HepG2 (cell line): Measurements from ENCODE around the gene FKBP10. TPM values are rescaled to one million over a fixed set of nuclear protein-coding genes. Genes with fewer than 3 reads are reported as not detected.

Experiments used
- AGO1 ChIP-seq: fragments of 200-400 bp; formaldehyde crosslinking; IDR thresholded peaks from 2 replicates; pipeline ENCODE4 v1.6.1; 2017; ENCODE audit warnings: mild to moderate bottlenecking, low read depth, low read length, moderate library complexity; ENCODE audit not compliant: poor library complexity, severe bottlenecking
- DNMT1 ChIP-seq: sonication (generic); formaldehyde crosslinking; IDR thresholded peaks from 2 replicates; pipeline ENCODE4 v1.5.1; 2020; ENCODE audit warnings: mild to moderate bottlenecking, missing genetic modification reagents
- MLLT10 ChIP-seq: sonication (generic); formaldehyde crosslinking; IDR thresholded peaks from 2 replicates; pipeline ENCODE4 v1.4.0; 2020; ENCODE audit warnings: missing genetic modification reagents
- NFIB ChIP-seq: sonication (generic); formaldehyde crosslinking; IDR thresholded peaks from 2 replicates; pipeline ENCODE4 v1.9.0; 2021; ENCODE audit warnings: missing genetic modification reagents, mild to moderate bottlenecking, borderline replicate concordance
- NR2F2 ChIP-seq: IDR thresholded peaks from 2 replicates; pipeline ENCODE4 v1.6.1; 2012; ENCODE audit warnings: low read depth, inconsistent platforms, borderline replicate concordance
- NRL ChIP-seq: sonication (generic); formaldehyde crosslinking; IDR thresholded peaks from 2 replicates; pipeline ENCODE4 v1.5.0; 2020; ENCODE audit warnings: missing genetic modification reagents, mild to moderate bottlenecking, moderate library complexity, borderline replicate concordance
- RFX3 ChIP-seq: IDR thresholded peaks from 2 replicates; pipeline ENCODE4 v1.6.1; 2016; ENCODE audit warnings: missing biosample characterization, missing genetic modification reagents
- STAG1 ChIP-seq: sonication (generic); formaldehyde crosslinking; IDR thresholded peaks from 2 replicates; pipeline ENCODE4 v1.4.0; 2020; ENCODE audit warnings: missing genetic modification reagents
- YY1 ChIP-seq: IDR thresholded peaks from 2 replicates; pipeline ENCODE4 v1.6.1; 2011; ENCODE audit warnings: low read length, low read depth, moderate library complexity, mild to moderate bottlenecking; ENCODE audit not compliant: insufficient read depth, insufficient replicate concordance
- ZBTB20 ChIP-seq: sonication (generic); formaldehyde crosslinking; IDR thresholded peaks from 2 replicates; pipeline ENCODE4 v1.8.1; 2023; ENCODE audit warnings: missing genetic modification reagents, low read depth, mild to moderate bottlenecking, borderline replicate concordance
- ZKSCAN1 ChIP-seq: fragments of 150-350 bp; IDR thresholded peaks from 2 replicates; pipeline ENCODE4 v1.6.1; 2014; ENCODE audit warnings: low read length
- ZKSCAN5 ChIP-seq: sonication (generic); formaldehyde crosslinking; IDR thresholded peaks from 2 replicates; pipeline ENCODE4 v1.5.1; 2020; ENCODE audit warnings: mild to moderate bottlenecking, missing genetic modification reagents
- ZNF17 ChIP-seq: sonication (generic); formaldehyde crosslinking; IDR thresholded peaks from 2 replicates; pipeline ENCODE4 v1.5.0; 2020; ENCODE audit warnings: mild to moderate bottlenecking, missing genetic modification reagents
- ZNF256 ChIP-seq: sonication (generic); formaldehyde crosslinking; conservative IDR thresholded peaks from 2 replicates; pipeline ENCODE4 v1.4.0; 2020; ENCODE audit warnings: missing genetic modification reagents
- ZNF614 ChIP-seq: IDR thresholded peaks from 2 replicates; pipeline ENCODE4 v1.6.1; 2018; ENCODE audit warnings: missing biosample characterization, missing genetic modification reagents, inconsistent platforms, borderline replicate concordance
- ZNF747 ChIP-seq: sonication (generic); formaldehyde crosslinking; IDR thresholded peaks from 2 replicates; pipeline ENCODE4 v1.8.1; 2023; ENCODE audit warnings: missing genetic modification reagents, mild to moderate bottlenecking, borderline replicate concordance
- ZNF777 ChIP-seq: sonication (generic); formaldehyde crosslinking; IDR thresholded peaks from 2 replicates; pipeline ENCODE4 v1.4.0; 2020; ENCODE audit warnings: missing genetic modification reagents
- polyA plus RNA-seq, 8 experiments: library from polyadenylated mRNA; depleted of rRNA in 3 of 8; stranded (reverse) in 7 of 8; unstranded in 1 of 8; fragments of >200 nt; fragmentation: Illumina TruSeq in 4 of 8; extraction: Trizol in 4 of 8; gene quantifications; 2 replicates each; pipeline versions ENCODE4 v1.2.1 to v1.2.3, GENCODE V29; 2011 to 2016; ENCODE audit warnings: low read depth in 4 of 8, missing spikeins in 1 of 8, mixed read lengths in 1 of 8; ENCODE audit not compliant: insufficient read depth in 1 of 8
- total RNA-seq, 5 experiments: library from RNA; depleted of rRNA; stranded (reverse); fragments of >200 nt; fragmentation: Illumina TruSeq; extraction: Trizol; gene quantifications; 2 replicates each; pipeline ENCODE4 v1.2.3, GENCODE V29; 2016; ENCODE audit warnings: low read depth in 1 of 5
- TF ChIP-seq, protein P1 (sequence below): sonication (generic); formaldehyde crosslinking; IDR thresholded peaks from 2 replicates; pipeline ENCODE4 v1.8.0; 2022; ENCODE audit warnings: mild to moderate bottlenecking, missing genetic modification reagents, borderline replicate concordance
- TF ChIP-seq, protein P2 (sequence below): sonication (generic); formaldehyde crosslinking; IDR thresholded peaks from 2 replicates; pipeline ENCODE4 v1.4.0; 2020; ENCODE audit warnings: missing genetic modification reagents
- TF ChIP-seq, protein P3 (sequence below): sonication (generic); formaldehyde crosslinking; IDR thresholded peaks from 2 replicates; pipeline ENCODE4 v1.4.0; 2020; ENCODE audit warnings: mild to moderate bottlenecking, missing genetic modification reagents, borderline replicate concordance

The FKBP10 gene
- total and polyA plus RNA-seq, 2 of the 13 experiments (the other 11 are each of a cell fraction or from before 2014, with no cell fraction given), result 149 to 573 TPM

DNA sequence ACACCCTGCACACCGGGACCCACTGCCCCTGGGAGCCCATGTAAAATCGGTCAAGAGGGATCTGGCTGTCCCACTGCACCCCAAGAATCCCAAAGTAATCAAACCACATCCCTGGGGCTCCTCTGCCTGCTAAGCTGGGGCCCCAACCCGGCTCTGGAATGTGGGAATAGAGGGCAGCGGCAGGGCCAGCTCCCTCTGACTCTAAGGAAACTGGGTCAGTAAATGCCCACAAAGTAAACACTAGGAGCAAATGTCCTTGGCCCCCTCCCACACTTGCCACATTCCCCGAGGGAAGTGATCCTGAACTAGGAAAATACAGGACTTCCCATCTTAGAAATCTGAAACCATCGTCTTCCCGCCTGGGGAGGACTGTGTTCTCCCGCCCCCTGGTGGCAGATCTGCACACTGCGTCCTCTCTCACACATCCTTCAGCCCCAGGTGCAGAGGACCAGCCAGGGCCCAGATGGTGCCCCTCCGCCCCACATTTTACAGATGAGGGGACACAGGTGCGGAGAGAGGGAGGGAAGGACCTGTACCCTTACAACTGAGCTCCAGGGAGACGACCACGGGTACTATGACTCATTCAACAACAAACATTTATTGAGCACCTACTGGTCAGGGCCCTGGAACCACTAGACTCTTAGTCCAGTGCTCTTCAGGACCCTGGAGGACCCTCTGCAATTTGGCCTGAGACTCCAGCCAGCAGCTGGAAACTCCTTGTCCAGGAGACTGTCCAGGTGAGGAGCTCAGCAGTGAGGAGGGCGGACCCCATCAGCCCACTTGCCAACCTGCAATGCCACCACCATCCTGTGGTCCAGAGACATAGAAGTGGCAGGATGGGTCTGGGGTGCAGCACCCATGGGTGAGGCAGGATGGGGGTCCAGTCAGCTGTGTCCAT lies 11.2 kb upstream of the FKBP10 start (continued):
- no peak for TF ChIP-seq ZBTB20 (CRISPR knock-in tag)
- TF ChIP-seq RFX3 (CRISPR knock-in tag), result no peak
- 0 out of 2 replicates have a peak, but pooled peaks have one; percentile 19 for TF ChIP-seq ZNF747 (CRISPR knock-in tag)
- TF ChIP-seq NR2F2, result peak; percentile 42; the same call in 1 of the 2 replicates
- TF ChIP-seq ZNF614 (CRISPR knock-in tag), result peak; percentile 63; the same call in 1 of the 2 replicates
- TF ChIP-seq YY1, result peak; percentile 53
- no peak for TF ChIP-seq ZNF17 (CRISPR knock-in tag)
- TF ChIP-seq, protein P1, sequence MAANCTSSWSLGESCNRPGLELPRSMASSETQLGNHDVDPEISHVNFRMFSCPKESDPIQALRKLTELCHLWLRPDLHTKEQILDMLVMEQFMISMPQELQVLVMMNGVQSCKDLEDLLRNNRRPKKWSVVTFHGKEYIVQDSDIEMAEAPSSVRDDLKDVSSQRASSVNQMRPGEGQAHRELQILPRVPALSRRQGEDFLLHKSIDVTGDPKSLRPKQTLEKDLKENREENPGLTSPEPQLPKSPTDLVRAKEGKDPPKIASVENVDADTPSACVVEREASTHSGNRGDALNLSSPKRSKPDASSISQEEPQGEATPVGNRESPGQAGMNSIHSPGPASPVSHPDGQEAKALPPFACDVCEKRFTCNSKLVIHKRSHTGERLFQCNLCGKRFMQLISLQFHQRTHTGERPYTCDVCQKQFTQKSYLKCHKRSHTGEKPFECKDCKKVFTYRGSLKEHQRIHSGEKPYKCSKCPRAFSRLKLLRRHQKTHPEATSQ, result 0 out of 2 replicates have a peak, but pooled peaks have one; percentile 20
- TF ChIP-seq, protein P2, sequence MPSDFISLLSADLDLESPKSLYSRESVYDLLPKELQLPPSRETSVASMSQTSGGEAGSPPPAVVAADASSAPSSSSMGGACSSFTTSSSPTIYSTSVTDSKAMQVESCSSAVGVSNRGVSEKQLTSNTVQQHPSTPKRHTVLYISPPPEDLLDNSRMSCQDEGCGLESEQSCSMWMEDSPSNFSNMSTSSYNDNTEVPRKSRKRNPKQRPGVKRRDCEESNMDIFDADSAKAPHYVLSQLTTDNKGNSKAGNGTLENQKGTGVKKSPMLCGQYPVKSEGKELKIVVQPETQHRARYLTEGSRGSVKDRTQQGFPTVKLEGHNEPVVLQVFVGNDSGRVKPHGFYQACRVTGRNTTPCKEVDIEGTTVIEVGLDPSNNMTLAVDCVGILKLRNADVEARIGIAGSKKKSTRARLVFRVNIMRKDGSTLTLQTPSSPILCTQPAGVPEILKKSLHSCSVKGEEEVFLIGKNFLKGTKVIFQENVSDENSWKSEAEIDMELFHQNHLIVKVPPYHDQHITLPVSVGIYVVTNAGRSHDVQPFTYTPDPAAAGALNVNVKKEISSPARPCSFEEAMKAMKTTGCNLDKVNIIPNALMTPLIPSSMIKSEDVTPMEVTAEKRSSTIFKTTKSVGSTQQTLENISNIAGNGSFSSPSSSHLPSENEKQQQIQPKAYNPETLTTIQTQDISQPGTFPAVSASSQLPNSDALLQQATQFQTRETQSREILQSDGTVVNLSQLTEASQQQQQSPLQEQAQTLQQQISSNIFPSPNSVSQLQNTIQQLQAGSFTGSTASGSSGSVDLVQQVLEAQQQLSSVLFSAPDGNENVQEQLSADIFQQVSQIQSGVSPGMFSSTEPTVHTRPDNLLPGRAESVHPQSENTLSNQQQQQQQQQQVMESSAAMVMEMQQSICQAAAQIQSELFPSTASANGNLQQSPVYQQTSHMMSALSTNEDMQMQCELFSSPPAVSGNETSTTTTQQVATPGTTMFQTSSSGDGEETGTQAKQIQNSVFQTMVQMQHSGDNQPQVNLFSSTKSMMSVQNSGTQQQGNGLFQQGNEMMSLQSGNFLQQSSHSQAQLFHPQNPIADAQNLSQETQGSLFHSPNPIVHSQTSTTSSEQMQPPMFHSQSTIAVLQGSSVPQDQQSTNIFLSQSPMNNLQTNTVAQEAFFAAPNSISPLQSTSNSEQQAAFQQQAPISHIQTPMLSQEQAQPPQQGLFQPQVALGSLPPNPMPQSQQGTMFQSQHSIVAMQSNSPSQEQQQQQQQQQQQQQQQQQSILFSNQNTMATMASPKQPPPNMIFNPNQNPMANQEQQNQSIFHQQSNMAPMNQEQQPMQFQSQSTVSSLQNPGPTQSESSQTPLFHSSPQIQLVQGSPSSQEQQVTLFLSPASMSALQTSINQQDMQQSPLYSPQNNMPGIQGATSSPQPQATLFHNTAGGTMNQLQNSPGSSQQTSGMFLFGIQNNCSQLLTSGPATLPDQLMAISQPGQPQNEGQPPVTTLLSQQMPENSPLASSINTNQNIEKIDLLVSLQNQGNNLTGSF, result no peak
- TF ChIP-seq MLLT10 (CRISPR knock-in tag), result no peak
- TF ChIP-seq ZKSCAN1, result 0 out of 2 replicates have a peak, but pooled peaks have one; percentile 41
- no peak; the same call in 1 of the 2 replicates for TF ChIP-seq ZNF777
- no peak for TF ChIP-seq ZNF256 (CRISPR knock-in tag)
- TF ChIP-seq ZKSCAN5 (CRISPR knock-in tag), result no peak
- TF ChIP-seq, protein P3, sequence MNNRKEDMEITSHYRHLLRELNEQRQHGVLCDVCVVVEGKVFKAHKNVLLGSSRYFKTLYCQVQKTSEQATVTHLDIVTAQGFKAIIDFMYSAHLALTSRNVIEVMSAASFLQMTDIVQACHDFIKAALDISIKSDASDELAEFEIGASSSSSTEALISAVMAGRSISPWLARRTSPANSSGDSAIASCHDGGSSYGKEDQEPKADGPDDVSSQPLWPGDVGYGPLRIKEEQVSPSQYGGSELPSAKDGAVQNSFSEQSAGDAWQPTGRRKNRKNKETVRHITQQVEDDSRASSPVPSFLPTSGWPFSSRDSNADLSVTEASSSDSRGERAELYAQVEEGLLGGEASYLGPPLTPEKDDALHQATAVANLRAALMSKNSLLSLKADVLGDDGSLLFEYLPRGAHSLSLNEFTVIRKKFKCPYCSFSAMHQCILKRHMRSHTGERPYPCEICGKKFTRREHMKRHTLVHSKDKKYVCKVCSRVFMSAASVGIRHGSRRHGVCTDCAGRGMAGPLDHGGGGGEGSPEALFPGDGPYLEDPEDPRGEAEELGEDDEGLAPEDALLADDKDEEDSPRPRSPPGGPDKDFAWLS (CRISPR knock-in tag), result peak; percentile 81; the same call in 1 of the 2 replicates
- no peak for TF ChIP-seq NFIB
- peak; percentile 78; the same call in 1 of the 2 replicates for TF ChIP-seq DNMT1 (CRISPR knock-in tag)
- TF ChIP-seq STAG1 (CRISPR knock-in tag), result peak; percentile 94
- no peak; the same call in 1 of the 2 replicates for TF ChIP-seq NRL
- no peak for TF ChIP-seq AGO1
